SK-N-SH (cell line): ENCODE results near the gene PACC1. TPM values are rescaled to one million over a fixed set of nuclear protein-coding genes. Genes with fewer than 3 reads are reported as not detected.

Experiments
- CTCF ChIA-PET: fragments of 300-600, 350-600 bp; formaldehyde crosslinking; extraction: SDS; loops from one replicate; lab custom pipeline; 2021; lab: Yijun Ruan, JAX
- POLR2A ChIA-PET: fragments of 350-600 bp; sonication (Branson Sonifier 250); formaldehyde crosslinking; extraction: SDS; loops from one replicate; lab custom pipeline; 2020; ENCODE audit warnings: antibody characterized with exemption, inconsistent platforms; lab: Yijun Ruan, JAX
- DNase-seq: peaks from one replicate; pipeline ENCODE4 v3.0.0; 2012
- H2AFZ ChIP-seq: fragments of 200-600 bp; sonication (generic); 2 replicates; pipeline ENCODE4 v1.8.1; 2016; ENCODE audit warnings: antibody characterized with exemption, mild to moderate bottlenecking, low read depth
- H3F3A ChIP-seq: fragments of 200-600 bp; sonication (generic); replicated peaks from 2 replicates; pipeline ENCODE3; 2016; ENCODE audit warnings: antibody characterized with exemption, mild to moderate bottlenecking; ENCODE audit not compliant: insufficient read depth
- H3K27ac ChIP-seq, 2 experiments: fragments of 200-500 bp in 1 of 2; fragments of 200-600 bp in 1 of 2; sonication (Bioruptor generic) in 1 of 2; sonication (generic), shearing (Covaris generic) in 1 of 2; 2 replicates each; pipeline versions ENCODE4 v1.5.1 to v1.6.1; 2014 to 2016; ENCODE audit warnings: low read depth in 2 of 2, inconsistent platforms in 1 of 2, low read length in 1 of 2, mild to moderate bottlenecking in 1 of 2, mixed read lengths in 1 of 2
- H3K27me3 ChIP-seq: fragments of 200-600 bp; sonication (generic), shearing (Covaris generic); 2 replicates; pipeline ENCODE4 v1.6.1; 2016; ENCODE audit warnings: mixed run types; ENCODE audit not compliant: insufficient read depth
- H3K36me3 ChIP-seq, 2 experiments: fragments of 200-500 bp in 1 of 2; fragments of 200-600 bp in 1 of 2; sonication (Bioruptor generic) in 1 of 2; sonication (generic) in 1 of 2; replicated peaks in 1 of 2; 2 replicates each; pipeline versions ENCODE3 to v1.5.1; 2014 to 2016; ENCODE audit warnings: low read length in 1 of 2, mild to moderate bottlenecking in 1 of 2; ENCODE audit not compliant: insufficient read depth in 2 of 2, control insufficient read depth in 1 of 2
- H3K4me1 ChIP-seq, 2 experiments: fragments of 200-500 bp in 1 of 2; fragments of 200-600 bp in 1 of 2; sonication (Bioruptor generic) in 1 of 2; sonication (generic), shearing (Covaris generic) in 1 of 2; 2 replicates each; pipeline versions ENCODE4 v1.5.1 to v1.6.1; 2014 to 2016; ENCODE audit warnings: low read depth in 1 of 2, low read length in 1 of 2, mixed run types in 1 of 2; ENCODE audit not compliant: insufficient read depth in 2 of 2, control insufficient read depth in 1 of 2
- H3K4me2 ChIP-seq: fragments of 200-600 bp; sonication (generic), shearing (Covaris generic); 2 replicates; pipeline ENCODE4 v1.6.1; 2017; ENCODE audit warnings: mixed run types
- H3K4me3 ChIP-seq, 2 experiments: fragments of 200-500 bp in 1 of 2; fragments of 200-600 bp in 1 of 2; sonication (Bioruptor generic) in 1 of 2; sonication (generic), shearing (Covaris generic) in 1 of 2; 2 replicates each; pipeline versions ENCODE4 v1.5.1 to v1.8.1; 2014 to 2016; ENCODE audit warnings: low read depth in 2 of 2, inconsistent platforms in 1 of 2, low read length in 1 of 2, mild to moderate bottlenecking in 1 of 2, mixed read lengths in 1 of 2, moderate library complexity in 1 of 2
- H3K79me2 ChIP-seq: fragments of 200-600 bp; sonication (generic); 2 replicates; pipeline ENCODE4 v1.8.1; 2017; ENCODE audit warnings: mild to moderate bottlenecking; ENCODE audit not compliant: insufficient read depth
- H3K9ac ChIP-seq: fragments of 200-600 bp; sonication (generic); 2 replicates; pipeline ENCODE4 v1.6.1; 2017; ENCODE audit warnings: mixed run types
- H3K9me2 ChIP-seq: fragments of 200-600 bp; sonication (generic); 2 replicates; pipeline ENCODE4 v1.6.1; 2017; ENCODE audit warnings: mixed run types
- H3K9me3 ChIP-seq: fragments of 200-600 bp; sonication (generic); 2 replicates; pipeline ENCODE4 v1.6.1; 2017; ENCODE audit warnings: mixed run types, mild to moderate bottlenecking, moderate library complexity
- H4K20me1 ChIP-seq: fragments of 200-600 bp; sonication (generic); 2 replicates; pipeline ENCODE4 v1.6.1; 2017; ENCODE audit warnings: mild to moderate bottlenecking, mixed run types; ENCODE audit not compliant: insufficient read depth
- CHD2 ChIP-seq: fragments of 150-350 bp; IDR thresholded peaks from 2 replicates; pipeline ENCODE4 v1.6.1; 2018; ENCODE audit warnings: low read length; ENCODE audit not compliant: partially characterized antibody
- CTCF ChIP-seq: fragments of 200-600 bp; sonication (generic); IDR thresholded peaks from 2 replicates; pipeline ENCODE4 v1.6.1; 2017; ENCODE audit warnings: antibody characterized with exemption, mild to moderate bottlenecking, moderate library complexity
- ELF1 ChIP-seq: IDR thresholded peaks from 2 replicates; pipeline ENCODE4 v1.4.0; 2012
- EP300 ChIP-seq, 2 experiments: IDR thresholded peaks; 2 replicates each; pipeline versions ENCODE4 v1.4.0 to v1.6.1; 2012; ENCODE audit warnings: borderline replicate concordance in 1 of 2, low read depth in 1 of 2, low read length in 1 of 2
- FOSL2 ChIP-seq: IDR thresholded peaks from 2 replicates; pipeline ENCODE4 v1.4.0; 2012; ENCODE audit warnings: low read depth, mild to moderate bottlenecking, moderate library complexity, borderline replicate concordance
- GABPA ChIP-seq: IDR thresholded peaks from 2 replicates; pipeline ENCODE4 v1.4.0; 2012; ENCODE audit warnings: low read depth, mild to moderate bottlenecking
- JUND ChIP-seq: IDR thresholded peaks from 2 replicates; pipeline ENCODE4 v1.4.0; 2012
- MAX ChIP-seq: IDR thresholded peaks from 2 replicates; pipeline ENCODE4 v1.4.0; 2012; ENCODE audit warnings: low read depth
- MEF2A ChIP-seq: IDR thresholded peaks from 2 replicates; pipeline ENCODE4 v1.4.0; 2012; ENCODE audit warnings: low read depth, borderline replicate concordance
- NFIC ChIP-seq: IDR thresholded peaks from 2 replicates; pipeline ENCODE4 v1.4.0; 2012; ENCODE audit warnings: borderline replicate concordance
- NRF1 ChIP-seq: IDR thresholded peaks from 2 replicates; pipeline ENCODE4 v1.6.1; 2012; ENCODE audit warnings: low read depth, mild to moderate bottlenecking, low read length
- RAD21 ChIP-seq: IDR thresholded peaks from 2 replicates; pipeline ENCODE4 v1.6.1; 2012; ENCODE audit warnings: mild to moderate bottlenecking, low read length
- RXRA ChIP-seq: IDR thresholded peaks from 2 replicates; pipeline ENCODE4 v1.4.0; 2012; ENCODE audit warnings: low read depth, mild to moderate bottlenecking, borderline replicate concordance
- SIN3A ChIP-seq: IDR thresholded peaks from 2 replicates; pipeline ENCODE4 v1.6.1; 2012; ENCODE audit warnings: low read depth, mild to moderate bottlenecking, low read length, moderate library complexity, borderline replicate concordance
- SMC3 ChIP-seq: IDR thresholded peaks from 2 replicates; pipeline ENCODE4 v1.6.1; 2012; ENCODE audit warnings: low read depth, low read length, improper control_type of control experiment
- TCF12 ChIP-seq: IDR thresholded peaks from 2 replicates; pipeline ENCODE4 v1.4.0; 2012
- TEAD4 ChIP-seq: IDR thresholded peaks from 2 replicates; pipeline ENCODE4 v1.4.0; 2012; ENCODE audit warnings: mild to moderate bottlenecking, borderline replicate concordance; ENCODE audit not compliant: insufficient read depth
- YY1 ChIP-seq: IDR thresholded peaks from 2 replicates; pipeline ENCODE4 v1.4.0; 2012; ENCODE audit warnings: low read depth, mild to moderate bottlenecking
- WGBS: methylation state at CpG from one replicate; pipeline ENCODE4 v1.1.6; 2017; ENCODE audit warnings: low lambda C conversion rate; 5-methylcytosine and 5-hydroxymethylcytosine counted together
- polyA plus RNA-seq, 3 experiments: library from polyadenylated mRNA; depleted of rRNA; stranded (reverse); fragments of >200 nt; gene quantifications; 2 replicates each; pipeline ENCODE4 v1.2.3, GENCODE V29; 2012
- TF ChIP-seq, protein P1 (sequence below): IDR thresholded peaks from 2 replicates; pipeline ENCODE4; 2012

Gene PACC1
- polyA plus RNA-seq, 1 of the 3 experiments (the other 2 are of a cell fraction), result 23.1 TPM

GRCh38 chr1:212317916-212318315 is 96.8 kb downstream of the PACC1 start:
- Histone ChIP-seq H3K9ac (no peak overlapping the region), H3K27me3 (no peaks in the 10 kb centered on the region), H3K79me2 (peaks cover 11% of the 10 kb centered on the region), H4K20me1 (no peaks in the 10 kb centered on the region), H3K9me3 (no peaks in the 10 kb centered on the region; the same call in 1 of the 2 replicates), H3K9me2 (no peaks in the 10 kb centered on the region), H2AFZ (no peak overlapping the region), H3K4me2 (no peak overlapping the region), H3K36me3 (no peaks in the 10 kb centered on the region), H3K4me3 (no peak overlapping the region), H3K4me1 (no peaks in the 10 kb centered on the region; a peak in 1 of 4 replicates), H3K27ac (no peak overlapping the region), H3F3A (no peaks in the 10 kb centered on the region)
- CTCF ChIA-PET, result no interaction called here
- no peak for DNase-seq
- 80% methylated on average over 2 of the region's 2 CpGs for WGBS
- TF ChIP-seq TEAD4 (no peak), NRF1 (no peak), YY1 (no peak), SIN3A (no peak), NFIC (peak; percentile 18; the same call in 1 of the 2 replicates), RXRA (no peak), CTCF (no peak)
- POLR2A ChIA-PET, result no interaction called here

- no peak overlapping the region for H2AFZ ChIP-seq
- POLR2A ChIA-PET, result no interaction called here
Measured at GRCh38 chr1:212315907-212316306, 98.8 kb downstream of the PACC1 start.

More at GRCh38 chr1:212315907-212316306, 98.8 kb downstream of the PACC1 start:
- CTCF ChIA-PET, result interaction anchor here (0.5 to 1.0 kb wide), 4 partner anchors 24 to 316 kb away, joined by 3 to 4 read pairs (median 3); no protein-coding TSS in a partner anchor
- H3K36me3 ChIP-seq, result peaks cover 0 to 5% of the 10 kb centered on the region in 2 experiments
- no peaks in the 10 kb centered on the region for H3K9me2 ChIP-seq
- no peak overlapping the region for H3K4me2 ChIP-seq
- no peaks in the 10 kb centered on the region; a peak in 1 of 4 replicates for H3K4me1 ChIP-seq
- H3K79me2 ChIP-seq, result peaks cover 11% of the 10 kb centered on the region
- TF ChIP-seq FOSL2, result no peak
- TF ChIP-seq RAD21, result peak; percentile 49
- TF ChIP-seq GABPA, result no peak
- TF ChIP-seq MEF2A, result no peak
- no peak for TF ChIP-seq CHD2
- peak; percentile 44; the same call in 1 of the 2 replicates for TF ChIP-seq CTCF
- peak; percentile 23; the same call in 1 of the 2 replicates for TF ChIP-seq SMC3
- no peak for TF ChIP-seq JUND
- no peak for TF ChIP-seq TCF12
- no peak for TF ChIP-seq NRF1
- no peak for TF ChIP-seq ELF1
- no peak for TF ChIP-seq EP300 (IDR thresholded peaks at IDR 0.05; ENCODE audit: borderline replicate concordance in 1 of 2, low read depth in 1 of 2, low read length in 1 of 2)
- TF ChIP-seq MAX, result no peak
- TF ChIP-seq, protein P1, sequence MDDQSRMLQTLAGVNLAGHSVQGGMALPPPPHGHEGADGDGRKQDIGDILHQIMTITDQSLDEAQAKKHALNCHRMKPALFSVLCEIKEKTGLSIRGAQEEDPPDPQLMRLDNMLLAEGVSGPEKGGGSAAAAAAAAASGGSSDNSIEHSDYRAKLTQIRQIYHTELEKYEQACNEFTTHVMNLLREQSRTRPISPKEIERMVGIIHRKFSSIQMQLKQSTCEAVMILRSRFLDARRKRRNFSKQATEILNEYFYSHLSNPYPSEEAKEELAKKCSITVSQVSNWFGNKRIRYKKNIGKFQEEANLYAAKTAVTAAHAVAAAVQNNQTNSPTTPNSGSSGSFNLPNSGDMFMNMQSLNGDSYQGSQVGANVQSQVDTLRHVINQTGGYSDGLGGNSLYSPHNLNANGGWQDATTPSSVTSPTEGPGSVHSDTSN, result no peak
- no peak for TF ChIP-seq NFIC
- no peaks in the 10 kb centered on the region for H3K27me3 ChIP-seq
- H4K20me1 ChIP-seq, result no peaks in the 10 kb centered on the region
- no peaks in the 10 kb centered on the region for H3F3A ChIP-seq
- no peak for DNase-seq
- no peaks in the 10 kb centered on the region; the same call in none of the 2 replicates for H3K9me3 ChIP-seq
- H3K9ac ChIP-seq, result no peak overlapping the region
- no peak overlapping the region for H3K27ac ChIP-seq
- no peak overlapping the region for H3K4me3 ChIP-seq
